Osteocyte (in vitro differentiated cells): ENCODE results near the gene UNC119B. TPM values are rescaled to one million over a fixed set of nuclear protein-coding genes. Genes with fewer than 3 reads are reported as not detected.
"Not testable (repeated sequence)": the region's sequence is repeated elsewhere in the genome, so short reads cannot be mapped to it uniquely, and the experiment has no call there.

Source experiments
- DNase-seq: peaks from one replicate; pipeline ENCODE4 v3.0.0; 2021; ENCODE audit warnings: mixed read lengths; ENCODE audit not compliant: unreplicated experiment; ENCODE audit errors: extremely low spot score
- H3K27ac Mint-ChIP-seq: one replicate; pipeline ENCODE4 v1.8.0; 2021; ENCODE audit warnings: mild to moderate bottlenecking, mixed read lengths; ENCODE audit not compliant: unreplicated experiment
- H3K27me3 Mint-ChIP-seq: one replicate; pipeline ENCODE4 v1.8.0; 2021; ENCODE audit warnings: mixed read lengths; ENCODE audit not compliant: unreplicated experiment
- H3K36me3 Mint-ChIP-seq: one replicate; pipeline ENCODE4 v1.8.0; 2021; ENCODE audit warnings: mixed read lengths; ENCODE audit not compliant: unreplicated experiment
- H3K4me1 Mint-ChIP-seq: one replicate; pipeline ENCODE4 v1.8.0; 2021; ENCODE audit warnings: mixed read lengths; ENCODE audit not compliant: unreplicated experiment
- H3K4me3 Mint-ChIP-seq: one replicate; pipeline ENCODE4 v1.8.0; 2021; ENCODE audit warnings: mild to moderate bottlenecking, moderate library complexity, mixed read lengths; ENCODE audit not compliant: unreplicated experiment
- H3K9me3 Mint-ChIP-seq: one replicate; pipeline ENCODE4 v1.8.0; 2021; ENCODE audit warnings: mixed read lengths; ENCODE audit not compliant: unreplicated experiment
- total RNA-seq: library from RNA; stranded (reverse); gene quantifications from 2 replicates; pipeline ENCODE4 v1.2.1, GENCODE V29; 2021
- TF ChIP-seq, protein P1 (sequence below): fragments of 200-600 bp; sonication (generic); IDR thresholded peaks from 2 replicates; pipeline ENCODE4 v1.5.0; 2021; ENCODE audit warnings: antibody characterized with exemption, mild to moderate bottlenecking, moderate library complexity

UNC119B gene
- total RNA-seq, 1 donor from 2014 or later = 27.9 TPM

DNA sequence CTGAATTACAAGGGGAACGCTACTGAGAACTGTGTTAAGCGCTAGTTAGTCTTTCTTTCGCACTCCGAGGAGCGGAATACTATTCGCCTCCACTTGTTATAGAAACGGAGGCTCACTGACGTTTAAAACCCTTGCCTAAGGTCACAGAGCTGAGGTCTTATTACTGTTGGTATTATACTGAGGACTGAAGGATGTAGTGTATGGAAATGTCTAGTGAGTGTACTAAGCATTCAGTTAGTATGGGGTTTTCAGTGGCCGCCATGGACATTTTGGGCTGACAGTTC is 16.2 kb downstream of the UNC119B start:
- TF ChIP-seq, protein P1, sequence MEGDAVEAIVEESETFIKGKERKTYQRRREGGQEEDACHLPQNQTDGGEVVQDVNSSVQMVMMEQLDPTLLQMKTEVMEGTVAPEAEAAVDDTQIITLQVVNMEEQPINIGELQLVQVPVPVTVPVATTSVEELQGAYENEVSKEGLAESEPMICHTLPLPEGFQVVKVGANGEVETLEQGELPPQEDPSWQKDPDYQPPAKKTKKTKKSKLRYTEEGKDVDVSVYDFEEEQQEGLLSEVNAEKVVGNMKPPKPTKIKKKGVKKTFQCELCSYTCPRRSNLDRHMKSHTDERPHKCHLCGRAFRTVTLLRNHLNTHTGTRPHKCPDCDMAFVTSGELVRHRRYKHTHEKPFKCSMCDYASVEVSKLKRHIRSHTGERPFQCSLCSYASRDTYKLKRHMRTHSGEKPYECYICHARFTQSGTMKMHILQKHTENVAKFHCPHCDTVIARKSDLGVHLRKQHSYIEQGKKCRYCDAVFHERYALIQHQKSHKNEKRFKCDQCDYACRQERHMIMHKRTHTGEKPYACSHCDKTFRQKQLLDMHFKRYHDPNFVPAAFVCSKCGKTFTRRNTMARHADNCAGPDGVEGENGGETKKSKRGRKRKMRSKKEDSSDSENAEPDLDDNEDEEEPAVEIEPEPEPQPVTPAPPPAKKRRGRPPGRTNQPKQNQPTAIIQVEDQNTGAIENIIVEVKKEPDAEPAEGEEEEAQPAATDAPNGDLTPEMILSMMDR = no peak

DNA sequence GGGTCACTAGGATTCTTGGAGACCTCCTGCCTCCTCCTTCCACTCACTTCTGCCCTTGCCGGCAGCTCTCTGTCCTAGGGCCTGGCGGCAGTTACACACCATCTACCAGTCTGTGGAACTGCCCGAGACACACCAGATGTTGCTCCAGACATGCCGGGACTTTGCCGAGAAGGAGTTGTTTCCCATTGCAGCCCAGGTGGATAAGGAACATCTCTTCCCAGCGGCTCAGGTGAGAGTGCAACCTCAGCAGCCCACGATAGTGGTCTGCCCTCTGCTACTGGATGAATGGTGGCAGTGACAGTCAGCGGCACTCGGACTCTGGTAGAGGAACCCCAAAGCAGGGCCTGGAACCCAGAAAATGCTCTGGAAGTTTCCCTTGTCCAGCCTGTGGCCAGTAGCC is 16.7 kb downstream of the UNC119B start:
- H3K4me3 Mint-ChIP-seq = no peak overlapping the region
- H3K9me3 Mint-ChIP-seq = no peaks in the 10 kb centered on the region
- no peak overlapping the region for H3K27ac Mint-ChIP-seq
- no peak for DNase-seq
- no peaks in the 10 kb centered on the region for H3K27me3 Mint-ChIP-seq
- H3K4me1 Mint-ChIP-seq = peaks cover 17% of the 10 kb centered on the region
- H3K36me3 Mint-ChIP-seq = peaks cover 12% of the 10 kb centered on the region
- TF ChIP-seq, protein P1 = no peak

More for the DNA sequence above, 16.2 kb downstream of the UNC119B start:
- peaks cover 17% of the 10 kb centered on the region for H3K4me1 Mint-ChIP-seq
- peaks cover 13% of the 10 kb centered on the region for H3K36me3 Mint-ChIP-seq
- no peak for DNase-seq
- peak overlapping the region; percentile 25 for H3K27ac Mint-ChIP-seq
- no peaks in the 10 kb centered on the region for H3K9me3 Mint-ChIP-seq
- peak overlapping the region; percentile 82 for H3K4me3 Mint-ChIP-seq
- no peaks in the 10 kb centered on the region for H3K27me3 Mint-ChIP-seq

DNA sequence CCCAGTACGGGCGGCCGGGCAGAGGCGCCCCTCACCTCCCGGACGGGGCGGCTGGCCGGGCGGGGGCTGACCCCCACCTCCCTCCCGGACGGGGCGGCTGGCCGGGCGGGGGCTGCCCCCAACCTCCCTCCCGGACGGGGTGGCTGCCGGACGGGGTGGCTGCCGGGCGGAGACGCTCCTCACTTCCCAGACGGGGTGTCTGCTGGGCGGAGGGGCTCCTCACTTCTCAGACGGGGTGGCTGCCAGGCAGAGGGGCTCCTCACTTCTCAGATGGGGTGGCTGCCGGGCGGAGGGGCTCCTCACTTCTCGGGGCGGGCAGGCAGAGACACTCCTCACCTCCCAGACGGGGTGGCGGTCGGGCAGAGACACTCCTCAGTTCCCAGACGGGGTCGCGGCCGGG is 21.9 kb downstream of the UNC119B start:
- not testable (repeated sequence) for H3K27me3 Mint-ChIP-seq, H3K36me3 Mint-ChIP-seq, H3K4me1 Mint-ChIP-seq, H3K27ac Mint-ChIP-seq, DNase-seq, H3K4me3 Mint-ChIP-seq, H3K9me3 Mint-ChIP-seq

DNA sequence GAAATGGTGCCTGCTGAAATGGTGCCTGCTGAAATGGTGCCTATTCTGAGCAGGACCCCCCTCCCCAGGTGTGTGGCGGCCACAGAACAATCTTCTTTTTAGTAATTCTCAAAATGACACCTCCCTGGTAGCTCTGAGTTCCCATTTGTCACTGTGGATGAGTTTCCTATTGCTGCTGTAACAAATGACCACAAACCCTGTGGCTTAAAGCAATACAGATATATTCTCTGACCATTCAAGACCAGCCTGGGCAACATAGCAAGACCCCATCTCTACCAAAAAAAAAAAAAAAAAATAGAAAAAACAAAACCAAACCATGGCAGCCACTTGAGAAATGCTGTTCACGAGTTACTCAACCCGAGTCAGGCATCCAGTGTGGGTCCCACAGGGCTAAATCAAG is 23.3 kb downstream of the UNC119B start:
- Mint-ChIP-seq H3K36me3 (peaks cover 2% of the 10 kb centered on the region), H3K4me3 (no peak overlapping the region), H3K27ac (no peak overlapping the region), H3K27me3 (no peaks in the 10 kb centered on the region), H3K9me3 (no peaks in the 10 kb centered on the region), H3K4me1 (no peaks in the 10 kb centered on the region)
- DNase-seq = no peak
- TF ChIP-seq, protein P1 = no peak

DNA sequence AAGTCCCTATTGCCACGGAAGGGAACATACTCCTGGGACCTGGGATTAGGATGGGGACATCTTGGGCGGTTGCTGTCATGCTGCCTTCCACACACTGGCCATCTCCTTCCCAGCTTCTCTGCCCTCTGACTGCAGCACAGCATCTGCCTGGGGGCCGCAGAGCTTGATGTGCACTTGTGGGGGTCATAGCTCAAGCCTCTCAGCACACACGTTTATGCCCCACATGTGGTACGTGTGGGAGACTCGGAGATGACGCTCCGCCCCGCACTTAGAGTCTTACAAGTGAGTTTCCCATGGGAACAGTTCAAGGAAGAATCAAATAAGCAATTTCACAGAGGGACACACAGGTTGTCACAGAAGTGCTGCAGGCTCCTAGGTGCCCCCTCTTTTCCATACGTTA is 24.0 kb downstream of the UNC119B start:
- Mint-ChIP-seq H3K36me3 (peaks cover 2% of the 10 kb centered on the region), H3K4me1 (no peaks in the 10 kb centered on the region), H3K9me3 (no peaks in the 10 kb centered on the region), H3K27me3 (no peaks in the 10 kb centered on the region), H3K4me3 (no peak overlapping the region), H3K27ac (no peak overlapping the region)
- TF ChIP-seq, protein P1 = no peak
- DNase-seq = no peak

DNA sequence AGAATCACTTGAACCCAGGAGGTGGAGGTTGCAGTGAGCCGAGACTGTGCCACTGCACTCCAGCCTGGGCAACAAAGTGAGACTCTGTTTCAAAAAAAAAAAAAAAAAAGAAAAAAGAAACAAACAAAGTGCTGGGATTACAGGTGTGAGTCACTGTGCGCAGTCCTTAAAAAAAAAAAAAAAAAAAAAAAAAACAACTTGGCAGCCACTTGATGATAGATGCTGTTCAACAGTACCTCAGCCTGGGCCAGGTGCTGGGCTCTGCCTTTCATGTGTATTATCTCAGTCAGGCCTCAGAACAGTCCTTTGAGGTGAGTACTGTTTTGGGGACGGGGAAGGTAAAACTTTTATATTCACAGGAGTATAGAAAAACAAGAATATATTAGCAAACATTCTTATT is 24.9 kb downstream of the UNC119B start:
- H3K4me3 Mint-ChIP-seq = no peak overlapping the region
- H3K9me3 Mint-ChIP-seq = no peaks in the 10 kb centered on the region
- peaks cover 2% of the 10 kb centered on the region for H3K36me3 Mint-ChIP-seq
- TF ChIP-seq, protein P1 = no peak
- H3K27me3 Mint-ChIP-seq = no peaks in the 10 kb centered on the region
- DNase-seq = no peak
- no peaks in the 10 kb centered on the region for H3K4me1 Mint-ChIP-seq
- no peak overlapping the region for H3K27ac Mint-ChIP-seq
